Measurements from ENCODE around the gene CHD2.

- TF ChIP-seq, protein P1, sequence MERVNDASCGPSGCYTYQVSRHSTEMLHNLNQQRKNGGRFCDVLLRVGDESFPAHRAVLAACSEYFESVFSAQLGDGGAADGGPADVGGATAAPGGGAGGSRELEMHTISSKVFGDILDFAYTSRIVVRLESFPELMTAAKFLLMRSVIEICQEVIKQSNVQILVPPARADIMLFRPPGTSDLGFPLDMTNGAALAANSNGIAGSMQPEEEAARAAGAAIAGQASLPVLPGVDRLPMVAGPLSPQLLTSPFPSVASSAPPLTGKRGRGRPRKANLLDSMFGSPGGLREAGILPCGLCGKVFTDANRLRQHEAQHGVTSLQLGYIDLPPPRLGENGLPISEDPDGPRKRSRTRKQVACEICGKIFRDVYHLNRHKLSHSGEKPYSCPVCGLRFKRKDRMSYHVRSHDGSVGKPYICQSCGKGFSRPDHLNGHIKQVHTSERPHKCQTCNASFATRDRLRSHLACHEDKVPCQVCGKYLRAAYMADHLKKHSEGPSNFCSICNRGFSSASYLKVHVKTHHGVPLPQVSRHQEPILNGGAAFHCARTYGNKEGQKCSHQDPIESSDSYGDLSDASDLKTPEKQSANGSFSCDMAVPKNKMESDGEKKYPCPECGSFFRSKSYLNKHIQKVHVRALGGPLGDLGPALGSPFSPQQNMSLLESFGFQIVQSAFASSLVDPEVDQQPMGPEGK (CRISPR knock-in tag; IDR thresholded peaks at IDR 0.05; ENCODE audit: borderline replicate concordance) = no peak
- no peak for TF ChIP-seq TOX (CRISPR knock-in tag; IDR thresholded peaks at IDR 0.05; ENCODE audit: borderline replicate concordance)
- TF ChIP-seq RARB (CRISPR knock-in tag; IDR thresholded peaks at IDR 0.05) = no peak
- TF ChIP-seq SNAI2 (CRISPR knock-in tag; IDR thresholded peaks at IDR 0.05) = no peak
- no peak for TF ChIP-seq ARNTL (CRISPR knock-in tag; IDR thresholded peaks at IDR 0.05; ENCODE audit: borderline replicate concordance, low read depth)
- TF ChIP-seq ESRRG (CRISPR knock-in tag; IDR thresholded peaks at IDR 0.05) = no peak
- TF ChIP-seq, protein P2, sequence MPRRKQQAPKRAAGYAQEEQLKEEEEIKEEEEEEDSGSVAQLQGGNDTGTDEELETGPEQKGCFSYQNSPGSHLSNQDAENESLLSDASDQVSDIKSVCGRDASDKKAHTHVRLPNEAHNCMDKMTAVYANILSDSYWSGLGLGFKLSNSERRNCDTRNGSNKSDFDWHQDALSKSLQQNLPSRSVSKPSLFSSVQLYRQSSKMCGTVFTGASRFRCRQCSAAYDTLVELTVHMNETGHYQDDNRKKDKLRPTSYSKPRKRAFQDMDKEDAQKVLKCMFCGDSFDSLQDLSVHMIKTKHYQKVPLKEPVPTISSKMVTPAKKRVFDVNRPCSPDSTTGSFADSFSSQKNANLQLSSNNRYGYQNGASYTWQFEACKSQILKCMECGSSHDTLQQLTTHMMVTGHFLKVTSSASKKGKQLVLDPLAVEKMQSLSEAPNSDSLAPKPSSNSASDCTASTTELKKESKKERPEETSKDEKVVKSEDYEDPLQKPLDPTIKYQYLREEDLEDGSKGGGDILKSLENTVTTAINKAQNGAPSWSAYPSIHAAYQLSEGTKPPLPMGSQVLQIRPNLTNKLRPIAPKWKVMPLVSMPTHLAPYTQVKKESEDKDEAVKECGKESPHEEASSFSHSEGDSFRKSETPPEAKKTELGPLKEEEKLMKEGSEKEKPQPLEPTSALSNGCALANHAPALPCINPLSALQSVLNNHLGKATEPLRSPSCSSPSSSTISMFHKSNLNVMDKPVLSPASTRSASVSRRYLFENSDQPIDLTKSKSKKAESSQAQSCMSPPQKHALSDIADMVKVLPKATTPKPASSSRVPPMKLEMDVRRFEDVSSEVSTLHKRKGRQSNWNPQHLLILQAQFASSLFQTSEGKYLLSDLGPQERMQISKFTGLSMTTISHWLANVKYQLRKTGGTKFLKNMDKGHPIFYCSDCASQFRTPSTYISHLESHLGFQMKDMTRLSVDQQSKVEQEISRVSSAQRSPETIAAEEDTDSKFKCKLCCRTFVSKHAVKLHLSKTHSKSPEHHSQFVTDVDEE (CRISPR knock-in tag; IDR thresholded peaks at IDR 0.05) = no peak
- no peak for TF ChIP-seq GLIS3 (CRISPR knock-in tag; IDR thresholded peaks at IDR 0.05)
- no peak for TF ChIP-seq CSDC2 (CRISPR knock-in tag; IDR thresholded peaks at IDR 0.05)
- TF ChIP-seq ZC3H10 (CRISPR knock-in tag; IDR thresholded peaks at IDR 0.05) = no peak
- TF ChIP-seq ZFP3 (CRISPR knock-in tag; IDR thresholded peaks at IDR 0.05) = no peak
- no peak for TF ChIP-seq CREB5 (CRISPR knock-in tag; IDR thresholded peaks at IDR 0.05; ENCODE audit: low read depth)
Observed at GRCh38 chr15:92937901-92938300, 37.8 kb downstream of the CHD2 start.
